ENCODE data around the gene MRAS.

Gene MRAS

GRCh38 chr3:138326866-138327595 is 21.3 kb upstream of the MRAS start:
- 0 out of 2 replicates have a peak, but pooled peaks cover 1% of the 10 kb centered on the region for H3K27me3 ChIP-seq (replicated peaks; ENCODE audit: control insufficient read depth, insufficient read depth, low read length)
- H3K4me3 ChIP-seq (replicated peaks; ENCODE audit: low read depth, low read length): no peak overlapping the region
- H3K36me3 ChIP-seq (ENCODE audit: control insufficient read depth, insufficient read depth, low read length): no peaks in the 10 kb centered on the region
- DNase-seq (ENCODE audit: extremely low read depth, insufficient read length): no peak
- TF ChIP-seq CTCF (IDR thresholded peaks at IDR 0.05; ENCODE audit: insufficient read depth, low read length, poor library complexity, severe bottlenecking): no peak

GRCh38 chr3:138327831-138328230 is 20.5 kb upstream of the MRAS start:
- TF ChIP-seq CTCF (IDR thresholded peaks at IDR 0.05; ENCODE audit: insufficient read depth, low read length, poor library complexity, severe bottlenecking): no peak
- DNase-seq (ENCODE audit: extremely low read depth, insufficient read length): no peak
- Histone ChIP-seq H3K27me3 (replicated peaks; ENCODE audit: control insufficient read depth, insufficient read depth, low read length) (0 out of 2 replicates have a peak, but pooled peaks cover 1% of the 10 kb centered on the region), H3K4me3 (replicated peaks; ENCODE audit: low read depth, low read length) (no peak overlapping the region), H3K36me3 (ENCODE audit: control insufficient read depth, insufficient read depth, low read length) (no peaks in the 10 kb centered on the region)

GRCh38 chr3:138328341-138328740 is 20.0 kb upstream of the MRAS start:
- H3K4me3 ChIP-seq (replicated peaks; ENCODE audit: low read depth, low read length): no peak overlapping the region
- no peaks in the 10 kb centered on the region for H3K36me3 ChIP-seq (ENCODE audit: control insufficient read depth, insufficient read depth, low read length)
- no peak for DNase-seq (ENCODE audit: extremely low read depth, insufficient read length)
- H3K27me3 ChIP-seq (replicated peaks; ENCODE audit: control insufficient read depth, insufficient read depth, low read length): 0 out of 2 replicates have a peak, but pooled peaks cover 1% of the 10 kb centered on the region
- TF ChIP-seq CTCF (IDR thresholded peaks at IDR 0.05; ENCODE audit: insufficient read depth, low read length, poor library complexity, severe bottlenecking): peak; percentile 25

- Histone ChIP-seq H3K36me3 (ENCODE audit: control insufficient read depth, insufficient read depth, low read length) (no peaks in the 10 kb centered on the region), H3K4me3 (replicated peaks; ENCODE audit: low read depth, low read length) (peak within 1 kb of the TSS; percentile 54), H3K27me3 (replicated peaks; ENCODE audit: control insufficient read depth, insufficient read depth, low read length) (0 out of 2 replicates have a peak, but pooled peaks cover 1% of the 10 kb centered on the region)
- peak; percentile 64 for DNase-seq (ENCODE audit: extremely low read depth, insufficient read length)
- TF ChIP-seq CTCF (IDR thresholded peaks at IDR 0.05; ENCODE audit: insufficient read depth, low read length, poor library complexity, severe bottlenecking): peak; percentile 90
These were observed 19.0 kb upstream of the MRAS start, which contains the start of gene NME9 for GRCh38 chr3:138329127-138329983. Gene NME9 (minus strand): TSS chr3:138329851. CDS start chr3:138329335, 516 bp downstream.

GRCh38 chr3:138329984-138330293 is 18.4 kb upstream of the MRAS start:
- DNase-seq (ENCODE audit: extremely low read depth, insufficient read length): no peak
- peak overlapping the region; percentile 54 for H3K4me3 ChIP-seq (replicated peaks; ENCODE audit: low read depth, low read length)
- no peak for TF ChIP-seq CTCF (IDR thresholded peaks at IDR 0.05; ENCODE audit: insufficient read depth, low read length, poor library complexity, severe bottlenecking)

More at GRCh38 chr3:138329984-138330293, 18.4 kb upstream of the MRAS start:
- no peaks in the 10 kb centered on the region for H3K36me3 ChIP-seq (ENCODE audit: control insufficient read depth, insufficient read depth, low read length)
- 0 out of 2 replicates have a peak, but pooled peaks cover 1% of the 10 kb centered on the region for H3K27me3 ChIP-seq (replicated peaks; ENCODE audit: control insufficient read depth, insufficient read depth, low read length)

Measured in GM06990 (cell line).